Brain microvascular endothelial cell (primary cell): Measurements from ENCODE around the gene GRXCR1.

ENCODE experiments used
- DNase-seq: peaks from one replicate; pipeline ENCODE4 v3.0.0-alpha.2; 2020
- H3K27ac ChIP-seq: fragments of 250-450 bp; sonication (Bioruptor Pico); 2 replicates; pipeline ENCODE4 v1.5.1; 2020; ENCODE audit warnings: mild to moderate bottlenecking, moderate library complexity
- H3K27me3 ChIP-seq: fragments of 250-450 bp; sonication (Bioruptor Pico); replicated peaks from 2 replicates; pipeline ENCODE4 v1.5.1; 2020; ENCODE audit warnings: mild to moderate bottlenecking
- H3K36me3 ChIP-seq: fragments of 250-450 bp; sonication (Bioruptor Pico); replicated peaks from 2 replicates; pipeline ENCODE4 v1.5.1; 2020; ENCODE audit warnings: mild to moderate bottlenecking
- H3K4me3 ChIP-seq: 2 replicates; pipeline ENCODE4 v1.5.1; 2011; ENCODE audit warnings: low read depth, mild to moderate bottlenecking, control low read depth, low read length, moderate library complexity
- in situ Hi-C: cut with HindIII; loops from 2 replicates; pipeline ENCODE4 v1.10.0; 2017; ENCODE audit warnings: low sequenced_read_pairs, low pct_ligation_motif_present
- TF ChIP-seq, protein P1 (sequence below): IDR thresholded peaks from 2 replicates; pipeline ENCODE4 v1.5.1; 2011; ENCODE audit warnings: low read depth, mild to moderate bottlenecking, moderate library complexity, low read length, control low read depth, inconsistent platforms; ENCODE audit errors: missing control alignments

Gene GRXCR1

DNA sequence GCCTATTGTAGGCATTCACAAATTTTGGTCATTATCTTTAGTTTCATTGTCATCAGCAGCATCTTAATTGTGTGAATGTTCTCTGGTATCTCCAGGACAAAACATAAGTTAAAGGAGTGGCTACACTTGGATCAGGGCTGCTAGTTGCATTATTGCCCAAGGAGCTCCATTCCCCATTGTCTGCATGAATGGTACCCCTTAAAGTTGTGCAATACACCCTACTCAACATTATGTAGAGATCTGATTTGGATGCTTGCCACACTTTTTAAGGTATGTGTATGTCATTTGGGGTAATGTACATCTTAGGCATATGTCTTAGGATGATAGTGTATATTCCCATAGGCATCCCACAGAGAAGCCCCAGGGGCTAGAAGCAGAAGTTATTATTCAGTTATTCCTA lies 2.9 kb downstream of the GRXCR1 start:
- in situ Hi-C loops = no loop called here
- no peak overlapping the region for H3K4me3 ChIP-seq
- H3K27ac ChIP-seq = no peak overlapping the region
- H3K27me3 ChIP-seq = no peaks in the 10 kb centered on the region
- no peaks in the 10 kb centered on the region for H3K36me3 ChIP-seq
- TF ChIP-seq, protein P1, sequence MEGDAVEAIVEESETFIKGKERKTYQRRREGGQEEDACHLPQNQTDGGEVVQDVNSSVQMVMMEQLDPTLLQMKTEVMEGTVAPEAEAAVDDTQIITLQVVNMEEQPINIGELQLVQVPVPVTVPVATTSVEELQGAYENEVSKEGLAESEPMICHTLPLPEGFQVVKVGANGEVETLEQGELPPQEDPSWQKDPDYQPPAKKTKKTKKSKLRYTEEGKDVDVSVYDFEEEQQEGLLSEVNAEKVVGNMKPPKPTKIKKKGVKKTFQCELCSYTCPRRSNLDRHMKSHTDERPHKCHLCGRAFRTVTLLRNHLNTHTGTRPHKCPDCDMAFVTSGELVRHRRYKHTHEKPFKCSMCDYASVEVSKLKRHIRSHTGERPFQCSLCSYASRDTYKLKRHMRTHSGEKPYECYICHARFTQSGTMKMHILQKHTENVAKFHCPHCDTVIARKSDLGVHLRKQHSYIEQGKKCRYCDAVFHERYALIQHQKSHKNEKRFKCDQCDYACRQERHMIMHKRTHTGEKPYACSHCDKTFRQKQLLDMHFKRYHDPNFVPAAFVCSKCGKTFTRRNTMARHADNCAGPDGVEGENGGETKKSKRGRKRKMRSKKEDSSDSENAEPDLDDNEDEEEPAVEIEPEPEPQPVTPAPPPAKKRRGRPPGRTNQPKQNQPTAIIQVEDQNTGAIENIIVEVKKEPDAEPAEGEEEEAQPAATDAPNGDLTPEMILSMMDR = no peak
- no peak for DNase-seq

DNA sequence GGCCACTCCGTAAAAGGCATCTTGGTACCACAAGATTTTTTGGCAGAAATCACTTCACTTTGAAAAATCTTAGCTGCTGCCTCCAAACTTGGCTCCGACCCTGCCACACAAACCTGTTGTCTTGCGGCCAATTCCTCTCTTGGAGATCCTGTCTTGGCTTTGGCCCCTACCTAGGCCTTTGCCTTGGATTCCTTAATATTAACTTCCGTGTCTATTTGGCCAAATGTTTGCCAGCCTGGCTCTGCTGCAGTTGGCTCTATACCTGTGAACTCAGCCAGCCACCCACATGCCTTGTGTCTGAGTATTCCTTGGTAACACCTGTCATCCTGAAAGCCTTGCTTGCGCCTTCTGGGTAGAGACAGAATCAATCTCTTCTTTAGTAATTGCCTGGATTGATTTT lies 12.5 kb downstream of the GRXCR1 start:
- in situ Hi-C loops = no loop called here
- DNase-seq = no peak
- Histone ChIP-seq H3K27me3 (no peaks in the 10 kb centered on the region), H3K27ac (no peak overlapping the region), H3K4me3 (no peak overlapping the region), H3K36me3 (no peaks in the 10 kb centered on the region)
- TF ChIP-seq, protein P1 = no peak

DNA sequence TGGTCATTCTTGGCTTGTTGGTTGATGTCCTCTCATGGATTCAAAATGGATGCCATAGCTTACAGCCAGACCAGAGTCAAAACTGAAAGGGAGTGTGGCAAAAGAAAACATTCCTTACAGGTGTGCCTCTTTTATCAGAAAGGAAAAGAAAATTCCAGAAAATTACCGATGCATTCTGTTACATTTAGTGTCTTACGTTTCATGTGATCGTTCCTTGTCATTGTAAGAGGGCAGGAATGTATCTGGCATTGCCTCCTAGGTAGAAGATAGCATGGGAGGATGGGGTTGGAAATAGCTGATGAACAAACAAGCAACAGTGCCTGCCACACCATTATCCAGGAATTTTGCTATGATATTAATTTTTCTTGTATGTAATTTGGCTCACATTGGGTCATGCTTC lies 13.1 kb downstream of the GRXCR1 start:
- no peaks in the 10 kb centered on the region for H3K27me3 ChIP-seq
- TF ChIP-seq, protein P1 = no peak
- no peak overlapping the region for H3K4me3 ChIP-seq
- in situ Hi-C loops = no loop called here
- no peak for DNase-seq
- no peaks in the 10 kb centered on the region for H3K36me3 ChIP-seq
- no peak overlapping the region for H3K27ac ChIP-seq

DNA sequence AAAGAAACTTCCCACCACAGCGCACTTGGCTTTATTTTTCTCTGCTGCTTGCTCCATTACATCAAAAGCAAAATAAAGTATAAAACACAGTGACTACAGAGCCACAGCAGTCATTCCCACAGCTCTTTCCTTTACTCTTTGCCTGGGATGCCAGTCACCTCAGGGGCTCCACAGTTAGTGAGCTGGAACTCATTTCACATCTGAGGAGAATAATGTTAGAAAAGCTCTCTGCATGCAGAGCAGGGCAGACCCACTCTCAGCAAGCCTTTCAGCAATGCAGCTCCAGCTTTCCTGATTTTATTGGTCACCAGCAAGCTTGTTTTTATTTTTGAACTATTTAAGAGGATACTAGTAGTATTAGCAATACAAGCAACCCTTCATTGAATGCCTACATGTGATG lies 13.8 kb downstream of the GRXCR1 start:
- Histone ChIP-seq H3K36me3 (no peaks in the 10 kb centered on the region), H3K27ac (no peak overlapping the region), H3K27me3 (no peaks in the 10 kb centered on the region), H3K4me3 (no peak overlapping the region)
- TF ChIP-seq, protein P1 = no peak
- no peak for DNase-seq
- in situ Hi-C loops = no loop called here

DNA sequence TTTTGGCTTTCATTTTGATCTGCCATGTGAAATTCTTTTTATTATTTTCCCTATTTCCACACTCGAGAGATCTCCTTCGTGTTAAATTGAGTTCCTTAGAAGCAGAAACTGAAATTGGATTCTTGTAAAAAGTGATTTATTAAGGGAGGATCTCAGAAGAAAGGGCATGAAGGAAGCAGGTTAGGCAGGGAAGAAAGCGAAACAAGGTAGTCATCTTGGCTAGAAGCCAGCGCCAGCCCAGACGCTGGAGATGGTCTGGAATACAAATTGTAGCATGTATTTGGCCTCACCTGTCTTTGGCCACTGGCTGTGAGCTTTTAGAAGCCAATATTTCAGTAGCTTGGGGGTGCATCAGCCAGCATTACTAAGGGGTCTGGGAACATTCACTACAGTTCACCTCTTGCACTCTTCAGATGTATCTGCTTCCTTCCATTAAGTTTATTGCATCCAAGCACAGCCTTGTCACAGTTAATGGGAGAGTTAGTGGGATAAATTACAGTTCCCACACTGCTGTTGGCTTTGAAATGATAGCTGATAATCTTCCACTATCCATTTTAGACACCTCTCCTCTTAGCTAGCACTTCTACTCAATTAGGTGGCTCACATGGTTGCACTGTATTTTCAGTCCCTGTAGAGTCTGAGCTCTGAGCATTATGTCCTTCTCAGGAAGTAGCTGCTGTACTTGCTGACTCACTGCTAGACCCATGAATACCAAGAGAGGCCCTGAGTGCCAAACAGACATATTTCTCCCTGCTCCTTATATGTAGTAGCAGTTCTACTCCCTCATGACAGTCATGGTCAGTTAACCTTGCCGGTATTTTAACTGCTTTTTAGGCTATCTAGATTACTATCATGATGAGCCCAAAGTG lies 14.6 kb downstream of the GRXCR1 start:
- TF ChIP-seq, protein P1 = no peak
- no peaks in the 10 kb centered on the region for H3K27me3 ChIP-seq
- no peaks in the 10 kb centered on the region for H3K36me3 ChIP-seq
- no peak overlapping the region for H3K27ac ChIP-seq
- no peak overlapping the region for H3K4me3 ChIP-seq
- no peak for DNase-seq
- in situ Hi-C loops = no loop called here

DNA sequence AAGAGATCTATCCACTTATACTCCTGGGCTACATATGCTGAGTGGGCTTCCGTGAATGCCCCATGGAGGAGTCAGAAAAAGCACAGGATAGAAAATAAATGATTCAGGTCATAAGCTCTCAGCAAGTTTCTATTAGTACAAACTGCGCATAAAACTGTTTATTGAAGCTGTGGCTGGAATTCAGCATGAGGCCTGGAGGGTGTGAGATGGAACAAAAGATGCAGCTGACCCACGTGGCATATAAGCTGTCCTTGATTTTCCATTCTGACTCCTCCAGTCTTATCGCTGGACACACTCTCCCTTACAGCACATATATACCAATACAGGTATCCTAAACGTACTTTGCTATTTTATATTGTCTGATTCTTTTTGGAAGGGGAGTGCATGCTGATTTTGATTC lies 17.9 kb downstream of the GRXCR1 start:
- no peak overlapping the region for H3K4me3 ChIP-seq
- H3K27ac ChIP-seq = no peak overlapping the region
- in situ Hi-C loops = no loop called here
- H3K36me3 ChIP-seq = no peaks in the 10 kb centered on the region
- DNase-seq = no peak
- TF ChIP-seq, protein P1 = no peak
- H3K27me3 ChIP-seq = no peaks in the 10 kb centered on the region
